CD4-positive, alpha-beta T cell treated with Interleukin-4 for 1 hour (primary cell): ENCODE data around the gene MKRN2.
"Not testable (repeated sequence)": the region's sequence is repeated elsewhere in the genome, so short reads cannot be mapped to it uniquely, and the experiment has no call there.

Experiments
- DNase-seq, 2 donors: peaks; one replicate each; pipeline ENCODE4 v3.0.0-alpha.2; 2020 to 2022

MKRN2 gene

DNA sequence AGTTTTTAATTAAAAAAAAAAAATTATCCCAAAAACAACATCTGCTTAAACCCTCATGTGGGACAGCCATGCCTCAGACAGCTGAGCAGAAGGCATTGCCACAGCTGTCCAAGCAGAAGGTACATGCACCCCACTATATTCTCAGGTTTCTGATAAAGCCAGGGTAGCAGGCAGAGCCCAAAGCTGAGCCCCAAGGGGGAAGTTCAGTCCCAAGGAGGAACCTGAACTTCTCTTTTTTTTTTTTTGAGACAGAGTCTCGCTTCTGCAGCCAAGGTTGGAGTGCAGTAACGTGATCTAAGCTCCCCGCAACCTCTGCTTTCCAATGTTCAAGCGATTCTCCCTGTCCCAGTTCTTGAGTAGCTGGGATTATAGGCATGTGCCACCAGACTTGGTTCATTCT lies 33.2 kb downstream of the MKRN2 start:
- no peak for DNase-seq

DNA sequence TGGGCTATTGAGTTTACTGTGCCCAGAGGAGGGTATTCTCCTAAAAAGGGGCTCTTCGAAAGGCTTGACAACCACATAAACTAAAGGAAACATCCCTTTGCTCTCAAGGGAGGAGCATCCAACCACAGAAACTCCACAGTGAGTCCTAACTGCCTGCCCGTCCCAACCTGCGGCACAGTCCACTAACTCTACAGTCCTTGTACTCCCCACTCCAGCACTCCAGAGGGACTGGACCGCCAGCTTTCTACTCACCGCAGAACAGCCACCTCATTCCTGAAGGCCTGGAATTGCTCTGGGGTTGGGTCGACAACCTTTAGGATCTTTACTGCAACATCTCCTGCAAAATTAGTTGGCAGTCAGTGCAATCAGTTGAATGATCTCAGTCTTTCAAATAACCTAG lies 34.6 kb downstream of the MKRN2 start:
- DNase-seq: no peak

DNA sequence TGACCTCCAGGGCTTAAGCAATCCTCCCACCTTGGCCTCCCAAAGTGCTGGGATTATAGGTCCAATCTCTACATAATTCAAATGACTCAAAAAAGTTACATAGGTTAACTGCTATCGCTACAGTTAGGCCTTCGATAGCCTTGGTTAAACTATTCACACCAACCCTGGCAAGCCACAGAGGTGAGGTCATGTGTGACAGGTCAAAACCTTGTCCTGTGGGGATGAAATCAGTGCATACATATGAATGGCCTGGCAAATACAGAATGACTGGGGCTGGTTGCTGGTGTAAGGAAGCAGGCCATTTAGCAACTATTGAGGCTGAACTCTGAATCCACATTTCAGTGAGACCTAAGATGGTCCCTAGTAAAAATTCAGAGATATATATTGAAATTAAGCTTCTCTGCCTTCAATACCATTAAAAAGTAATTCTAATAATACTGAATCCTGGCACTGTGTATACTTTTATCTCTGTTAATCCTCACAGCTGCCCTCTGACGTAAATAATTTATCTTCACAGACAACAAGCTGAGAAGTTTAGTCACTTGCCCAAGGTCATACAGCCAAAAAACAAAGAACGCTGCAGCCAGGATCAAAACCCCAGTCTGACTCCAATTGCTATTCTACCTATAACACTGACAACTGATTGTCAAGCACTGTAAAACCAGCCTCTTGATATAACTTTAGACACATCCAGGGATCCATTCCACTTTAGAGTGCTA lies 35.3 kb downstream of the MKRN2 start:
- no peak for DNase-seq

- no peak for DNase-seq
These were observed 36.6 kb downstream of the MKRN2 start for GRCh38 chr3:12593473-12593872.

DNA sequence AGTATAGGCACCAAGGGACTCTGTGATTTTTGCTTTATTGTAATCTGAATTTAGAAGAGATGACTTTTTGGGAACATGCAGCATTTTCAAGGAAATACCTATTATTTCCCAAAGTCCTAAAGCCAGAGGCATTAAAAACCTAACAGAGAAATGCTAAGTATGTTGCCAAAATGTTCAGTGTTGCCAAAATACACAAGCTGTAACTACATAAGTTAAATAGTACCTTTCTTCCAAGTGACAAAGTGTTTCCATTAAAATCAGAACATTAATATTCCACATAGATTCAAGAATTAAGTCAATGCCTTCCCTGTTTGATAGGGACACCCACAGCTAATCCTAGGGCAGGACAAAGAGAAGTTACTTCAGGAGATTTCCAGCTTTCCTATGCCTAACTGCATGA lies 42.0 kb downstream of the MKRN2 start:
- DNase-seq: no peak

GRCh38 chr3:12601072-12601471 lies 44.2 kb downstream of the MKRN2 start:
- DNase-seq: no peak

- no peak for DNase-seq
These were observed 47.1 kb downstream of the MKRN2 start for GRCh38 chr3:12603969-12604368.

DNA sequence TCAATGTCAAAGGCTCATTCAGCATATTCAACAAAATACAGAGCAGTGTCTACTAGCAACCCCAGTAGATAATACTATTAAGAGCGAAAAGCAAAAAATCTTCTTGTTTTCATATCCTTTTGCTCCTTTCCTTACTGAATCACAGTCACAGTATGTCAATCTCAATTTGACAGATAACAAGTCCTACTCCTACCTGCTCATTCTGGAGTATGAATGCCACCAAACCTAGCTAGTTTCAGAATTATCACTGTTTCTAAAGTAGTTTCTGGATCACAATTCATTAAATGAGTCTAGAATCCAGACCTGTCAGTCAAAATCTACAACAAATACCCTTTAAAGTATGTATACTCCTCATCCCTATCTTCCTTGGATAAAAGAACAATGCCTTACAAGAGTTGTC lies 51.5 kb downstream of the MKRN2 start:
- no peak for DNase-seq

GRCh38 chr3:12611117-12611516 lies 54.2 kb downstream of the MKRN2 start:
- DNase-seq: no peak

- DNase-seq: no peak
These were observed 55.8 kb downstream of the MKRN2 start for GRCh38 chr3:12612514-12613226.

- no peak for DNase-seq
These were observed 56.4 kb downstream of the MKRN2 start for GRCh38 chr3:12613250-12613649.

- DNase-seq: no peak
These were observed 58.4 kb downstream of the MKRN2 start for GRCh38 chr3:12615266-12615665.

GRCh38 chr3:12618426-12618825 lies 61.5 kb downstream of the MKRN2 start:
- DNase-seq: no peak

- no peak for DNase-seq
These were observed 63.4 kb downstream of the MKRN2 start for GRCh38 chr3:12620305-12620704.

GRCh38 chr3:12620729-12621128 lies 63.8 kb downstream of the MKRN2 start:
- DNase-seq: no peak

- no peak for DNase-seq
These were observed 65.4 kb downstream of the MKRN2 start for GRCh38 chr3:12622335-12622734.

- no peak for DNase-seq
These were observed 67.2 kb downstream of the MKRN2 start for GRCh38 chr3:12624056-12624455.

GRCh38 chr3:12624964-12625363 lies 68.1 kb downstream of the MKRN2 start:
- DNase-seq: not testable (repeated sequence)

DNA sequence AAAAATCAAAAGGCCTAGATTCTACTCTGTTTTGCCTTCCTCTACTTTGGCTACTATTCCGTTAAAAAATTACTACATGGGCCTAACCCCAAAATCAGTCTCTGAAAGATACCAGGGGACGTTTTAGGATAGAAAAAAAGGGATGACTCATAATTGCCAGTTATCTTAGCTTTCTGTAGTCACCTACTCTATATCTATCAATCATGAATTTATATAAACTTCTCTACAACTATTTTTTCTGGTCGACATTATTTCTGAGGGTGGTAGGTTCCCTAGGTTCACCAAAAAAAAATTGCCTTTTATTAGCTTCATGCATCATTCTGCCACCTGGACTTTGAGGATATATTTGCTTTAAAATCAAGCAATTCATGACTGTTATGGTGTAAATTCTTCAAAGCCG lies 70.5 kb downstream of the MKRN2 start:
- DNase-seq: no peak

- DNase-seq: no peak
These were observed 71.9 kb downstream of the MKRN2 start for GRCh38 chr3:12628813-12629212.

DNA sequence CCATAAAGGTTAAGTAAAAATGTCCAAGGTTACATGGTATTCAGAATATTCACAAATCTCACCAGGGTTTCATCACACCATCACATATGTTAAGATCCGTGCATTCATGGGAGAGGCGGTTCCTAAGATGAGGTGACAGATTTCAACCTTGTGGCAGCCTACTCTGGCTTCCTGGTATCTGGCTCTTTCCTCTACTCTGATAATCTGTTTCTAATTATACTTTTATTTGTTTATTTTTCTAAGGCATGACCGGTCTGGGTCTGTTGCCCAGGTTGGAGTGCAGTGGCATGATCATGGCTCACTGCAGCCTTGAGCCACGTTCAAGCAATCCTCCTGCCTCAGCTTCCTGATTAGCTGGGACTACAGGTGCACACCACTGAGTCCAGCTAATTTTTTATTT lies 72.7 kb downstream of the MKRN2 start:
- DNase-seq: no peak

DNA sequence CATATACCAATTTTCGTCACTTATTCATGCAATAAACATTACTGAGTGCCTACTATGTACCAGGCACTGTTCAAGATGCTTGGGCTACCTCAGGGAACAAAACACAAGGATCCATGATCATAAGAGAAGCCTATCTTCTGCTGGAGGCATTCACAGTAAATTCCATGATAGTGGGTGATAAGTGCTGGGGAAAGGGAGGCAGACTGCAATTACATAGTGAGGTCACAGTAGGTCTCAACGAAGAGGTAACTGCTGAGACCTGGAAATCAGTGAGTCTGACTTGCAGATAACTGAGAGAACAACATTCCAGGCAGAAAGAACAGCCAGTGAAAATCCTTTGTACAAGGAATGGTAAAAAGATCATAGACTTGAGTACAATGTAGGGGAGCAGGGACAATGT lies 73.4 kb downstream of the MKRN2 start:
- no peak for DNase-seq

GRCh38 chr3:12630843-12631242 lies 74.0 kb downstream of the MKRN2 start:
- not testable (repeated sequence) for DNase-seq

GRCh38 chr3:12632523-12632922 lies 75.6 kb downstream of the MKRN2 start:
- DNase-seq: no peak

DNA sequence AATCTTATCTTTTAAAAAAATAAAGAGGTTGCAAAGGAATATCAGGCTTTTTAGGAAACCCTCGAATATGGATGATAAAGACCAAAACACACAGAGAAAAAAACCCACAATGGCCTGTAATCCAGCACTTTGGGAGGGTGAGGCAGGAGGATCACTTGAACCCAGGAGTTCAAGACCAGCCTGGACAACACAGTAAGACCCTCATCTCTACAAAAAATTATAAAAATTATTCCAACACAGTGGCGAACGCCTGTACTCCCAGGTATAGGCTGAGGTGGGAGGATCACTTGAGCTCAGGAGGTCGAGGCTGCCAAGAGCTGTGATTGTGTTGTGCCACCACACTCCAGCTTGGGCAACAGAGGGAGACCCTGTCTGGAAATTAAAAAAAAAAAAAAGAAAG lies 76.2 kb downstream of the MKRN2 start:
- DNase-seq: no peak
